Measurements from ENCODE around the gene CNTNAP5. TPM values are rescaled to one million over a fixed set of nuclear protein-coding genes. Genes with fewer than 3 reads are reported as not detected.

Gene CNTNAP5
- total and polyA plus RNA-seq, 9 of the 15 experiments (the other 6 are each of a cell fraction or from before 2014, with no cell fraction given), result not detected

GRCh38 chr2:124050833-124051497 is 25.9 kb downstream of the CNTNAP5 start:
- Histone ChIP-seq H3K9ac (ENCODE audit: insufficient read depth in 1 of 2, low read depth in 2 of 2, low read length in 2 of 2) (no peak overlapping the region), H3K9me1 (ENCODE audit: control insufficient read depth, insufficient read depth, low read length) (no peaks in the 10 kb centered on the region), H3K9me3 (replicated peaks; ENCODE audit: control insufficient read depth, insufficient read depth, low read depth, low read length) (no peaks in the 10 kb centered on the region), H3K27ac (ENCODE audit: extremely low read depth, low read depth, low read length) (no peak overlapping the region), H3K27me3 (ENCODE audit: control insufficient read depth in 2 of 2, insufficient read depth in 2 of 2, low read length in 2 of 2) (no peaks in the 10 kb centered on the region), H3K4me3 (no peak overlapping the region), H2AFZ (ENCODE audit: low read depth, low read length) (no peak overlapping the region), H3K4me2 (ENCODE audit: insufficient read depth, low read length) (no peak overlapping the region), H3K79me2 (ENCODE audit: control insufficient read depth, insufficient read depth, low read length) (no peaks in the 10 kb centered on the region), H3K4me1 (replicated peaks in 1 of 2; ENCODE audit: control insufficient read depth in 2 of 2, insufficient read depth in 2 of 2, low read length in 2 of 2) (no peaks in the 10 kb centered on the region), H4K20me1 (replicated peaks; ENCODE audit: control insufficient read depth, insufficient read depth, low read length) (no peaks in the 10 kb centered on the region), H3K36me3 (ENCODE audit: control insufficient read depth, insufficient read depth, low read length) (no peaks in the 10 kb centered on the region)
- TF ChIP-seq HNRNPUL1 (IDR thresholded peaks at IDR 0.05; ENCODE audit: low read length) (no peak), MCM2 (IDR thresholded peaks at IDR 0.05; ENCODE audit: low read depth) (no peak), GABPA (tag; conservative IDR thresholded peaks at IDR 0.05; ENCODE audit: low read depth) (no peak), FOXA1 (IDR thresholded peaks at IDR 0.05; ENCODE audit: borderline replicate concordance) (no peak)
- ChIA-PET CTCF (ENCODE audit: low intra/inter-chr PET ratio) (no interaction called here), POLR2A (no interaction called here)
- ATAC-seq, result no peak
- intact Hi-C loops (cut with micrococcal nuclease) (no loop called here), in situ Hi-C loops (cut with MboI) (no loop called here)
- DNase-seq (ENCODE audit: extremely low read depth in 1 of 4, low spot score in 3 of 4), result no peak
- WGBS (ENCODE audit: insufficient coverage, low coverage, missing lambda C conversion rate), result 0% methylated on average over 2 of the region's 2 CpGs
- no peak for FAIRE-seq
- no TSS peak for BruUV-seq (replicated peaks)

- no peak overlapping the region for H3K4me3 ChIP-seq
- H3K79me2 ChIP-seq (ENCODE audit: control insufficient read depth, insufficient read depth, low read length), result no peaks in the 10 kb centered on the region
- H3K4me1 ChIP-seq (replicated peaks in 1 of 2; ENCODE audit: control insufficient read depth in 2 of 2, insufficient read depth in 2 of 2, low read length in 2 of 2), result no peaks in the 10 kb centered on the region
- H4K20me1 ChIP-seq (replicated peaks; ENCODE audit: control insufficient read depth, insufficient read depth, low read length), result no peaks in the 10 kb centered on the region
- H3K27me3 ChIP-seq (ENCODE audit: control insufficient read depth in 2 of 2, insufficient read depth in 2 of 2, low read length in 2 of 2), result no peaks in the 10 kb centered on the region
- no peaks in the 10 kb centered on the region for H3K9me1 ChIP-seq (ENCODE audit: control insufficient read depth, insufficient read depth, low read length)
- in situ Hi-C loops (cut with MboI) (no loop called here), intact Hi-C loops (cut with micrococcal nuclease) (no loop called here)
- H3K36me3 ChIP-seq (ENCODE audit: control insufficient read depth, insufficient read depth, low read length), result no peaks in the 10 kb centered on the region
- FAIRE-seq, result no peak
- no peak for DNase-seq (ENCODE audit: extremely low read depth in 1 of 4, low spot score in 3 of 4)
- POLR2A ChIA-PET, result no interaction called here
- H3K9me3 ChIP-seq (replicated peaks; ENCODE audit: control insufficient read depth, insufficient read depth, low read depth, low read length), result no peaks in the 10 kb centered on the region
- H2AFZ ChIP-seq (ENCODE audit: low read depth, low read length), result no peak overlapping the region
- TF ChIP-seq ZFP30 (CRISPR knock-in tag; IDR thresholded peaks at IDR 0.05; ENCODE audit: borderline replicate concordance) (no peak), SAFB2 (IDR thresholded peaks at IDR 0.05; ENCODE audit: borderline replicate concordance, low read depth, low read length, severe bottlenecking) (no peak)
- CTCF ChIA-PET (ENCODE audit: low intra/inter-chr PET ratio), result no interaction called here
- no peak overlapping the region for H3K9ac ChIP-seq (ENCODE audit: insufficient read depth in 1 of 2, low read depth in 2 of 2, low read length in 2 of 2)
- ATAC-seq, result no peak
- H3K27ac ChIP-seq (ENCODE audit: extremely low read depth, low read depth, low read length), result no peak overlapping the region
- 6% methylated on average over 3 of the region's 3 CpGs for WGBS (ENCODE audit: insufficient coverage, low coverage, missing lambda C conversion rate)
- H3K4me2 ChIP-seq (ENCODE audit: insufficient read depth, low read length), result no peak overlapping the region
- no TSS peak for BruUV-seq (replicated peaks)
These were observed 28.7 kb downstream of the CNTNAP5 start for GRCh38 chr2:124053796-124054195.

Data from K562 (cell line).